Transverse colon (tissue), 4 donors: ENCODE data around the gene CEP70.
A peak's percentile ranks its signal among the peaks of the same experiment; 100 is the strongest.

Experiments
- CTCF ChIP-seq, 5 experiments: fragments of 200-600 bp in 3 of 5; fragments of 450-650 bp in 2 of 5; sonication (generic) in 3 of 5; IDR thresholded peaks; 1 replicate in 2 of 5; 2 replicates in 3 of 5; pipeline ENCODE4 v1.5.1; 2016 to 2017; ENCODE audit warnings: antibody characterized with exemption in 5 of 5, inconsistent platforms in 3 of 5, mild to moderate bottlenecking in 2 of 5, moderate library complexity in 1 of 5
- POLR2AphosphoS5 ChIP-seq, 3 donors: sonication (generic); formaldehyde crosslinking; IDR thresholded peaks; one replicate each; pipeline ENCODE4 v1.6.1; 2016; ENCODE audit warnings: antibody characterized with exemption in 3 of 3

DNA sequence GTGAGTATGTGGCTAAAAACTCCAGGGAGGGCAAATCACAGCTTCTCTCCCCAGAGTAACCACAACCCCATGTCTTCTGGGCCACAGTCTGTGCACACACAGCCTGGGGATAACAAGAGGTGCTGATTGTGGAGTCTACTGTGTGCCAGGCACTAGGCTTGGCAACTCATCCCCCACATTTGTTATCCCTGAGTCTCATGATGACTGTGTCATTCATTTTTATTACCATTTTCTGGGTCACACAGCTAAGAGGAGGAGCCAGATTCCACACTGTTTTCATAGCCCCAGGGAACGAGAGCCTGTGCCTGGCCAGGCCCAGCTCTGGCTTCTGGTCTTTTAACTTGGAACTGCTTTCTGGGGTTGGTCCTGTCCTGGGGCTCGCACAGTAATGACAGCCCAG is 125.2 kb downstream of the CEP70 start:
- TF ChIP-seq CTCF (IDR thresholded peaks at IDR 0.05) (no peak), POLR2AphosphoS5 (IDR thresholded peaks at IDR 0.05) (peak; percentile 41 to 67 (median 60))
